NCI-H1105 treated with DMSO at 0.1 percent for 48 hours (cell line): ENCODE data around the gene ENPP6.
"Not testable (repeated sequence)": the region's sequence is repeated elsewhere in the genome, so short reads cannot be mapped to it uniquely, and the experiment has no call there.

Source experiments
- DNase-seq: peaks from one replicate; lab custom pipeline; 2025; lab: John Stamatoyannopoulos, UW

Gene ENPP6

DNA sequence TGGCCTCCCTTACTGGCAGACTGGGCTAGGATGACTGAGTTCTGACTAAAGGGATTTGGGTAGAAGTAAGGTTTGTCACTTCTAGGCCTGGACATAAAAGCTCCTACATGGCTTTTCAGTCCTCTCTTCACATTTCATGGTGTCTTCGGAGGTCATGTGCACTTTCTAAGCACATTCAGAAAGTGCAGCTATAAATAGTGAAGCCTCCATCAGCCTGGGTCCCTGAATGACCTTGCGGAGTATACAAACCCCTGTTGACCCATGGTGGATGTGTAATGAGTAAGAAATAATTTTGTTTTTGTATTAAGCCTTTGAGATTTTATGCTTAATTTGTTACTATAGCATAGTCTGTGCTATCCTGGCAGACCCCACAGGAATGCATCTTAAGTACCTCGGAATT is 158.6 kb downstream of the ENPP6 start:
- no peak for DNase-seq

- no peak for DNase-seq
Observed at GRCh38 chr4:184058026-184058425, 159.6 kb downstream of the ENPP6 start.

DNA sequence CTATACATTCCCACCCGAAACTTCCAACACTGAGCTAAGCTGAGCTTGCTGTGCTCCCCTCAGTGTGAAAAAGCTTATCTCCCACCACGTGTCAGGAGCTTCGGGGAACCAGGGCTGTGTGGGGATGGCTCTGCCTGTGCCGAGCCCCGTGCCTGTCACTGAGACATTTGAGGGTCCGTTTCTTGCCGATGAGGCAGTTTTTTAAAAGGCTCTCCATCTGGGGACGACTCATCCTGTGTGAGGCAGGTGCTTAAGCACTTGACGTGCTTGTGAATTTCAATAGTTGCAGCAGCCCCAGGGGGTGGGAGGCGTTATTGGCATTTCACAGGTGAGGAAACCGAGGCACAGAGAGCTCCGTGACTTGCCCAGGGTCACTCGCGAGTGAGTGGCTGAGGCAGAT is 160.8 kb downstream of the ENPP6 start:
- no peak for DNase-seq

- DNase-seq = no peak
Observed at GRCh38 chr4:184053434-184053833, 164.2 kb downstream of the ENPP6 start.

DNA sequence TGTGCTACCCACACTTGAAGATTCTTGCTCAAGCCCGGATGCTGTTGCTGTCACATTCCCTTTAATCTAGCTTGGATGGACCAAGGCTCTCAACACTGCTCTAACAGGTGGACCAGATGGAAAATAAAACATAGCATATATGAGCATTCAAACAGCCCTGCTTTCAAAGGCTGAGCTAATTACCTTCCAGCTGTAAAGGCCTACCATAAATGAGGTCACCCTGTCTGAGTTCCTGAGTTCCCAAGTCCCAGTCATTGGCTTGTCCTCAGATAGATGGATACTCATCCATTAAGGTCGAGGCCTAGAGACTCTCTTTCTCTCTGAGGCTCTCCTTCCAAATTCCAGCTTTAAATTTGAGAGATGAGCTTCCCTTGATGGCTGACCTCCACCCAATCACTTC is 165.1 kb downstream of the ENPP6 start:
- no peak for DNase-seq

DNA sequence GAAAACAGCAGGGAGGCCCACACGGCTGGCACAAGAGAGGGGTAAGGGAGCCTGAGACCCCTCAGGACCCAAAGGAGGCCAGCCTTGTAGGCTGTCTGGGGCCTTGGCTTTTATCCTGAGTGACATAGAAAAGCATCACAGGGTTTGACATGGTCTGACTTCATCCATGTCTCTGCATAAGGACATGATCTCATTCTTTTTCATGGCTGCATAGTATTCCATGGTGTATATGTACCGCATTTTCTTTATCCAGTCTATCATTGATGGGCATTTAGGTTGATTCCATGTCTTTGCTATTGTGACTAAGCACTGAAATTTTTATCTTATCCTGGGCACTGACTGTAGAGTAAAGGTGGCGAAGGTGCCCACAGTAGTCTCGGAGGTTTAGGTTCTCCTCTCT is 166.4 kb downstream of the ENPP6 start:
- not testable (repeated sequence) for DNase-seq

DNA sequence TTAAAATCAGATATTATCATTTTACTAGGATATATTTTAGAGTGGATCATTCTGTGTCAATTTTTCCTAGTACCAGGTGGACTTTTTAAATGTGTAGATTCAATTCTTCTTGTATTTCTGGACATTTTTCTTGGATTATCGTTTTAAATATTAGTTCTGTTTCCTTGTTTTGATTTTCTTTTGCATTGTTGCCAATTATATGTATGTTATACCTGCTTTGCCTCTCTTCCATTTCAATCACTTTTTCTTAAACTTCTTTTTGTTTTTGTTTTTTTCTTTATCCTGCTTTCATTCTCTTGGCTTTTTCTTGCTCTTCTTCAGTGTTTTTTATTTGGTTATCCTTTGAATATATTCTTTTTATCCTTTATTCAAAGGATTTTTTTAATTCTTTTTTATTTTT is 171.5 kb downstream of the ENPP6 start:
- no peak for DNase-seq

DNA sequence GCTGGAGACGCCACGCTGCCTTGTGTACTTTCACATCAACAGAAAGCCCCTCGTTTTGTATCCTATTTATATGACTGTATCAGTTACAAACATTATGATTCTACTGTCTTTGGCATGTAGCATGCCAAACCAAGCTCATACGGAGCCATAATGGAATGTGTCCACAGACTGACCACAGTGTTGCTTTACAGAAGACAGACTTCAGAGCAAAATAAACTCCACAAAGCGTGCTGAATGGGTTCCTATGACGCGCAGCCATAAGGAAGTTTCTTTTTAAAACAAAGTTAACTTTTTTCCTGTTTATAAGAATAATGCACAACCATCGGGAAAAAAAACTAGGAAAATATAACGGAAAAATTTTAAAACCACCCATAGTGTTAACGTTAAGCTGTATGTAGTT is 176.5 kb downstream of the ENPP6 start:
- no peak for DNase-seq

DNA sequence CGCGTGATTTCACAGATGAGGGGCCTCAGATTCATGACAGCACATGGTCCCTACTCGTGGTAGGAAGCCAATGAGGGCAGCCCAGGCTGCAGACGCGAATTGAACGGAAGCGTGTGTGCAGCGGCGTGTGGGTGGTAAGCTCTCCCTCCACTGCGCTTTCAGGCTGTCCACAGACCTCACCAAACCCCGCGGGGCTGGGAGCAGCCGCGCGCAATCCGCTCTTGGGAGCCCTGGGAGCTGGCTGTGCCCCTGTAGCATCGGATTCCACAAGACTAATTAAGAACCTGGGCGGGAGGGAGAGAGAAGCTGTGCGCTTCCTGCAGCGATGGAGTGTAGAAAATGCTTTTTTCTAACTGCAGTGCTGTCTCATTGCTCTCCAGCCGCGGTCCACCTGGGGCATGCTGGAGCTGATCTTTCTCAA is 177.7 kb downstream of the ENPP6 start:
- DNase-seq = no peak
